NCI-H2227 (cell line): Measurements from ENCODE around the gene ZFP57.

Experiments used
- DNase-seq: peaks from one replicate; lab custom pipeline; 2025; ENCODE audit not compliant: unreplicated experiment; lab: John Stamatoyannopoulos, UW

The ZFP57 gene

DNA sequence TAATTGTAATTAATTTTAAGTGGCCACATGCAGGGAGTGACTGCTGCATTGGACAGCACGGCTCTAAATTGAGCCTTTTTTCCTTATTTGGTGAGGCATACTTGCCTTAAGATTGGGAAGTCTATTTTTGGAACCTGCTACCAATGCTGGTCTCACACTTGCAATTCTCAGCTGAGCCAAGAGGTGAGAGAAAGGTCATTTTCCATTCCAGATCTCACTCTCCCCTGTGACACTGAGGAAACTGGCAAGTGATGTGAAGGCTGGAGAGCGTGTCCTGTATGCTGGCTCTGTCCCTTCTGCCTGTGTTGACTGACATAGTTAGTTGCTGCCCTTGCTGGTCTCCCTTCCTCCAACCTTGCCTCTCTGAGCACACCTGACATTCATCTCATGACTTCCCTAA is 24.8 kb downstream of the ZFP57 start:
- DNase-seq: no peak

DNA sequence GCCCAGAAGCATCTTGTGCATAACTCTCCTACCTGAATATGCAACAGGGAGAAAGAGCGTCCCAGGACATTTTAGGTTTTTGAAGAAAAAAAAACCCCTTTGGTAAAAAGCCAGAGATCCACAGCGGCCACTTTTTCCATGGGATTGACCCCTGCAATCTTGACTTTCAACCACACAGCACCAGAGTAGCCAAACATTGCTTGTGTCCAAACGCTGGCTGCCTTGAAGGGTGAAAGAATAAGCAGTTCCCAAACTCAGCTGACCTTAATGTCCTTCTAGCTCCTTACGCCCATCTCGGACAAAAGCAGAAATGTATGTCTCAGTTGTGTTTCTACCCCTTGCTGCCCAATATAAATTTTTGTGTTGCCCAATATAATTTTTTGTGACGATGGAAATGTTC is 25.3 kb downstream of the ZFP57 start:
- no peak for DNase-seq

- peak; percentile 75 for DNase-seq
Measured at GRCh38 chr6:29653452-29654038, 27.4 kb downstream of the ZFP57 start.

GRCh38 chr6:29652198-29652584 is 28.8 kb downstream of the ZFP57 start:
- no peak for DNase-seq

GRCh38 chr6:29651413-29652197 is 29.3 kb downstream of the ZFP57 start:
- peak; percentile 35 for DNase-seq

- DNase-seq: peak; percentile 99
Measured at GRCh38 chr6:29649701-29650673, 31.0 kb downstream of the ZFP57 start.

DNA sequence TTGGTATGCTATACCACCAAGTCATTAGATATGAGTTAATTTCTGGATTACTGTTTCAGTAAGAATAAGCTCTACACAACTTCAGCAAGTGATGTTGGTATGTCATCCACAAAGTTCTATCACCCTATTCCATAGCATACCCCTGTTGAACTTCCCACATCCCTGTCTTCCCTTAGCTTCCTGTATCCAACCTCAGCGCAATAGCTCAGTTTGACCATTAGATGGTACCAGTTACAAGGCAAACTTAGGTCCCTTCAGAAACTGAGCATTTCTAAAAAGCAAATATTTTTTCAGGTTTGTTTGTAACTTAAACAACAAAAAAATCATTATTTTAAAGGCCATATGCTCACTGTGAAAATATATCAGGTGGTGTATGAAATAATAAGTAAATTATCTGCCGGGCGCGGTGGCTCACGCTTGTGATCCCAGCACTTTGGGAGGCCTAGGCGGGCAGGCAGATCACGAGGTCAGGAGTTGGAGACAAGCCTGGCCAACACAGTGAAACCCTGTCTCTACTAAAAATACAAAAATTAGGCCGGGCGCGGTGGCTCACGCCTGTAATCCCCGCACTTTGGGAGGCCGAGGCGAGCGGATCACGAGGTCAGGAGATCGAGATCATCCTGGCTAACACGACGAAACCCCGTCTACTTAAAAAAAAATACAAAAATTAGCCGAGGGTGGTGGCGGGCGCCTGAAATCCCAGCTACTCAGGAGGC is 32.9 kb downstream of the ZFP57 start:
- peak; percentile 56 for DNase-seq

DNA sequence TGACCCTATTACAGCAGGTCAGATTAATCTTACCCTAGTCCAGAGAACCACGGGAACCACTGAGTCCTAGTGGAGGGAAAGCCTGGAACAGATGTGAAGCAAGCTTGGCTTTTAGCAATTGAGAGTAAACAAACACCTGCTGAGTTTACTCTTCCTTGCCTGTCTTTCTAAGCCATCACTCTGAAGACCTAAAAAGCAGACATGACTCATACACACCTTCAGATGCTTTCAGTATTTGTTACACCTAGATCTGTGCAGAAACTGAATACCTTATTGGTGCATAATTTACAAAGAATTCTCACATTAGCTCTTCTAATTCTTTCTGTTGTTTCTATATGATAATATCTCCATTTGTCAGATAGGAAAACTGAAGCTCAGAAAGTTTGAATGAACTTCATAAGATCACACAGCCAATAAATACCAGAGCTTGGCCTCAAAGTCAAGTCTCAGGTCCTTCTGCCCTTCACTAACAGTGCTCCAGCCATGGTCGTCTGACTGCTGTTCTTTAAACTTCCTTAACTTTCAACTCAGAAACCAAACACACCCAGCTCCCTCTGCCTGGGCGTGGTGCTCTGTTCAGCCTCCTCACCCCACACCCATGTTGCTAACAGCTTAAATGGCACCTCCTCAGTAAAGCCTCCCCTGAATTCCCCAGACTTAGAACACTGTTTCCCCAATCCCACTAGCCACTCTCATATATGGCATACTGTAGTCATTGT is 39.4 kb downstream of the ZFP57 start:
- no peak for DNase-seq

- no peak for DNase-seq
Measured at GRCh38 chr6:29637247-29637646, 43.7 kb downstream of the ZFP57 start.

DNA sequence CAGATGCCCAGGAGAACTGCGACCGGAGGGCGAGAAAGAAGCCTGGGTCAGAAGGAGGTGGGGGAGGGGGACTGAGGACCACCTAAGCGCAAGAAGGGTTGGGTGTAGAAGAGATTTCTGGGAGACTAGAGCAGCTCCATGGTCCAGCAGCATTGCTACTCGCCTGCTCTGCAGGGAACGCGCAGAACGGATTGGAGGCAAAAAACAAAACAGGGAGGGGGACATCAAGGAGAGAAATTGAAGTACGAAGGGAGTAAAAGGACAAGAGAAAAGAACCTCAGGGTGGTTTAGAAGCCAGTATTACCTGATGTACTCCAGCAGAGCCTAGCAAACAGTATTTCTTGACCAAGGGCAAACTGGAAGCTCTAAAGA is 47.4 kb downstream of the ZFP57 start:
- peak; percentile 79 for DNase-seq

DNA sequence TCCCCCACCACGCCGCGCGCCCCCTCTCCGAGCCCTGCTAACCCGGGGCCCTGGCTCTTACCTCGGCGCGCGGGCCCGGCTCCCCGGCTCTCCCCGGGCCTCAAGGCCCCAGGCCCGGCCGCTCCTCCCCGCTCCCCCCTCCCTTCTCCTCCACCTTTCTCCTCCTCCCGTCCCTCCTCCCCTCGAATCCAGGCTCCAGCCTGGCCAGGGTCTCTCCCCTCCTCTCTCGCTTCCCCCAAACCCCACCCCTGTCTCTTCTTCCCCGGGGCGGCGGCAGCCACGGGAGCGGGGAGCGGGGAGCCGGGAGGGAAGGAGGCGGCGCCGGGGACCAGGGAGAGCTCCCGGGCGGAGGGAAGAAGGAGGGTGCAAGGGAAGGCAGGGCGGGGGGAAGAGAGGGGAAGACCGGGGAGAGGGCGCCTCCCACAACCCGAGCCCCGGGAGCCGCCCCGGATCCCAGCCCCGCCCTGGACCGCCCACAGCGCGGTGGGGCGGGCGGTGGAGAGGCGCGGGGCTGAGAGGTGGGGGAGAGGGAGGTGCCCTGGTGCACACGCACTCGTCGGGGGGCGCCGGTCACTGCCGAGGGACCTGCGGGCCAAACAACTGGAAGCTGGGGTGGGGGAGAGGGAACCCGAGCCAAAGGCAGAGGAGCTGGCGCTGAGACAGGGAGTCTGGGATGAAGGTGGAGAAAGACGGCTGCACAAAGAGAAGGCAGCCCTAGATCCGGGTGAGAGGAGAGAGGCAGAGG is 48.0 kb downstream of the ZFP57 start, which contains the start of gene GABBR1:
Gene GABBR1, minus strand, starts transcription at position 395 of the 745 bp plus-strand sequence. CDS start 798 bp downstream, outside the sequence.
- DNase-seq: peak; percentile 95

GRCh38 chr6:29631860-29632731 is 48.9 kb downstream of the ZFP57 start:
- DNase-seq: peak; percentile 87

- DNase-seq: peak; percentile 63
Measured at GRCh38 chr6:29631209-29631810, 49.6 kb downstream of the ZFP57 start.

GRCh38 chr6:29630315-29630714 is 50.6 kb downstream of the ZFP57 start:
- DNase-seq: no peak

DNA sequence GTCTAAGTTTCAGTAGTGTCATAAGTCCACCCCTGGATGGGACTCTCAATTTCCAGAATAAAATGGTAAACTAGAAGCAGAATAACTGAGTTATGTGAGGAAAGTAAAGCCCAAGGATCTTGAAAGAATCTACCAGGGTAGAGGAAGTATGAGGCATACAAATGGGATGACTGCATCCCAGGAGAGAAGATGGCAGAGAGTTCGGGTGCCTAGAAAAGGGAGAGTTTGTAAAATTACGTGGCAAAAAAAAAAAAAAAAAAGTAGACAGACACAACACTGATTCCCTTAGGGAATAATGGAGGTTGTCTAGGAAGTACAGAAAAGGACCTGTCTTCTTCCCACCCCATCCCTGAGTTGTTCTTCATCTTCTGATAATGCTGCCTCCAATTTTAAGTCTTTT is 51.4 kb downstream of the ZFP57 start:
- no peak for DNase-seq

DNA sequence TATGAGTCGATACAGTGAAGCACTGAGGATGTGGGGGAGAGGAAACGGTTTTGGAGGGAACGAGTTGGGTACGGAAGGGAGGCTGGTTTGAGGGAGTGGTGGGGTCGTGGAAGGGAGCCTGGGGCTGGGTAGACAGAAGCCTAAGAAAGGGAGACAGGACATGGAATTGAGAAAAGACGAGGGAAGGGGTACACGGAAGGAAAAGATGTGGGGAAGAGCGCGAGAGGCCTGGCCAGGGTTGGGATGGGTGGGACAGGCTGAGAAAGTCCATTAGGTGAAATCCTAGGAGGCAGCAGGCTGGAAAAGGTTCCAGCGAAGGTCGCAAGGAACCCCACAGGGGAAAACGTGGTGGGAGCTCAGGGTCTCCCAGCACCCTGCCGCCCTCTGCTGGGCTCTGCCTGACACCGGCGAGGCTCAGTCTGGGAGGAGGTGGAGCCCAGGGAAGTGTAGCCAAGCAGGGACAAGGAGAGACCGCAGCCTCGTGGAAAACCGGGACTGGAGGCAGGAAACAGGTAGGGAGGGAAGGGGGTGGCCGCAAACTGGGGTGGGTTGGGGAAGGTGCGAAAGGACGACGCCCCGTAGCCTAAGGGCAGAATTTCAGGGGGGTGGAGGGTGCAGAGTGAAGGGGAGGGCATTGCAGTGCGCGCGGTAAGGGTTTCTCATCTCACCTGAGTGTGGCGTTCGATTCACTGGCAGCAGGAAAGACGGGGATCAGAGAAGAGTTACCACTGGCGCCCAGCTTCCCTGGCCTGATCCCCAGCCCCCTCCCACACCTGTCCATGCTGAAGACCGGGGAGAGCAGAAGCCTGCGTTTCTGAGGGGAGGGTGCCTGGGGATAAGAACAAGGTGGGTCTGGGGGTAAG is 52.3 kb downstream of the ZFP57 start:
- DNase-seq: peak; percentile 90

DNA sequence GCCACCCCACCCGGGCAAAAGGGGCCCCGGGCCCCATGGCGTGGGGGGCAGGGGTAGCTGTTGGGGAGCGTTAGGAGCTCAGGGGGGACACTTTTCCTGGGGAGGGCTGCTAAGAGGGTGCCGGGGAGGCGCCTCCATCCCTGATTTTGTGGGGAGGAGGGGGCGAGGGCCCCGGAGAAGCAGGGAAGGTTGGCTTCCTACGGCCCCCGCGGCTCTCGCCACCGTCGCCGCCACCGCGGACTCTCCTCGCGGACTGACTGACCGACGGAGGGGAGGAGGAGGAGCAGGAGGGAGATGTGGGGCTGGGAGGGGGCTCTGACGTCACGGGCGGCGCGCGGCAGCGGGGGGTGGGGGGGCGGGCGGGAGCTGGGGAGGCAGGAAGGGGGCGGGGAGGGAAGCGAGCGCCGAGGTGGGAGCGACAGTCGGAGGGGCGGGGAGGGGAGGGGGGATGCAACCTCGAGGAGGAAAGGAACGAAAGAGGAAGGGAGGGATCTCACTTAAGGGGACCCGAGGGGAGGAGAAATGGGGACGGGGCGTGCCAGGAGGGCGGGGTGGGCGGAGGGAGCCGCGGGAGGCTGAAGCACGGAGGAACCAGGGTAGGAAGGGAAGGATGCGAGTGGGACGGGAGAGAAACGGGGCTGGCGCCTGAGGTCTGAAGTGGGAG is 53.1 kb downstream of the ZFP57 start:
- peak; percentile 89 for DNase-seq
